Stimulated activated CD4-positive, alpha-beta T cell treated with anti-CD3 and anti-CD28 coated beads, TNF-alpha, amount 100 ng/mL, for 48 hours (primary cell): ENCODE measurements around the gene GH2.
"Not testable (repeated sequence)": the region's sequence is repeated elsewhere in the genome, so short reads cannot be mapped to it uniquely, and the experiment has no call there.

Experiments
- DNase-seq, 3 donors: peaks; one replicate each; pipeline ENCODE4 v3.0.0-alpha.2; 2020; ENCODE audit warnings: low read depth in 3 of 3

GH2 gene

DNA sequence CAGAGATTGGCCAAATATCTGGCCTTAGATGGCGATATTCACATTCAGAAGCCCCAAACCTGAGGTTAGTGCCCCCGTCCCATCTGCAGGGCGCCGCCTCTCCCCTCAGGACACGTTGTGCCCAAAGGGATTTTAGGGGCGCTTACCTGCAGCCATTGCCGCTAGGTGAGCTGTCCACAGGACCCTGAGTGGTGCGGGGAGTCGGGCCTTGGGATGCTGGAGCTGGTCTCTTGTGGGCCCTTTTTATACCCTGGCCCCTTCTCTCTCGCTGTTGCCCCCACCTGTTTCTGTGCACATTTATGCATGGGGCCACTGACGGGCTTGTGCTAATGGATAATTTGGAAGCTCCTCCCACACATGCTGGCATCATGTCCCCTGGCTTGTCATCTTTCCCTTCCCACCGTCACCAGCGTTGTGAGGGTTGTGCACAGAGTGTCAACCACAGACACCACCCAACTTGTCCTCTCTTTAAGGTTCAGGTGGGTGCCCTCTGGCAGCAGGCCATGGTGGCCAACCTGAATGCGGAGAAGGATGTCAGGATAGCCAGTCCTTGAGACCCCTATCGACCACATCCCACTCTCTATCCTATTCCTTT lies 29.4 kb upstream of the GH2 start, which contains the start of gene CSHL1:
TSS of gene CSHL1 (minus strand) at position 218 of the 595 bp plus-strand sequence. CDS start at position 156, 62 bp downstream.
- no peak for DNase-seq

DNA sequence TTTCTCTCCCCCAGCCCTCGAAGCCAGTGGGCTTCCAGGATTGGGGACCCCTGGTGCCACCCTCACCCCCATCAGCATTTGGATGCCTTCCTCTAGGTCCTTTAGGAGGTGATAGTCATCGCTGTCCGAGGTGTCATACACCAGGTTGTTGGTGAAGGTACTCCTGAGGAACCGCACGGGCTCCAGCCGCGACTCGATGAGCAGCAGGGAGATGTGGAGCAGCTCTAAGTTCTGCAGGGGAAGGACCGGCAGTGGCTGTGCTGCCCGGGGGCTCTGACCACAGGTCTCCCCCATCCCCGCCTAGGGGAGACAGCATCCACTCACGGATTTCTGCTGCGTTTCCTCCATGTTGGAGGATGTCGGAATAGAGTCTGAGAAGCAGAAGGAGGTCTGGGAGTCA lies 28.4 kb upstream of the GH2 start:
- no peak for DNase-seq

- not testable (repeated sequence) for DNase-seq
These were observed 27.8 kb upstream of the GH2 start for GRCh38 chr17:63909586-63909985.

DNA sequence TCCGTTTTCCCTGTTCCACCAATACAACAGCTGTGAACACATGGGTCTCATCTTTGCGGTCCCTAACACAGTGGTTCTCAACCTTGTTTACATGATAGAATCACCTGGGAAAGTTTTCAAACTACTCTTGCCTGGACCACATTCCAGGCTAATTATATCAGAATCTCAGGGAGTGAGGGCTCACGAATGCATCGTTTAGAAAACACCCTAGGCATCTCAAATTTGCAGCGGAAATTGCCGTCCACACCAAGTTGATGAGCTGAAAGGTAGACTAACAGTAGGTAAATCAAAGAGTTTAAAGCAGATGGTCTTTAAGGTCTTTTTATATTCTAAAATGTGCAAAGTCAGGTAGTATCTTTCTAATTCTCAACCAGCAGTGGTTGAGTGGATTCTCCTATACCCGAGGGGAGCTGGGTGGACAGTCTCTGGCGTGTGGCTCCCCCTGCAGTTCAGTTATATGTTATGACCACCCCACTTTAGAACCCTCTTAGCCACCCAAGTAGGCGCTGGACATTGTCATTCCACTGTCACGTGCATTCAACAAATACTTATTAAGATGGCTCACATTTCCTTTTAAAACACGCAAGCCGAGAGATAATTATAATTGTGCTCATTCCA lies 25.5 kb upstream of the GH2 start:
- peak in 1 of 3 donors; percentile 28 for DNase-seq

GRCh38 chr17:63904796-63905195 lies 23.1 kb upstream of the GH2 start:
- not testable (repeated sequence) for DNase-seq

- DNase-seq = not testable (repeated sequence)
These were observed 22.1 kb upstream of the GH2 start for GRCh38 chr17:63903787-63904201.

GRCh38 chr17:63901971-63902370 lies 20.2 kb upstream of the GH2 start:
- not testable (repeated sequence) for DNase-seq

DNA sequence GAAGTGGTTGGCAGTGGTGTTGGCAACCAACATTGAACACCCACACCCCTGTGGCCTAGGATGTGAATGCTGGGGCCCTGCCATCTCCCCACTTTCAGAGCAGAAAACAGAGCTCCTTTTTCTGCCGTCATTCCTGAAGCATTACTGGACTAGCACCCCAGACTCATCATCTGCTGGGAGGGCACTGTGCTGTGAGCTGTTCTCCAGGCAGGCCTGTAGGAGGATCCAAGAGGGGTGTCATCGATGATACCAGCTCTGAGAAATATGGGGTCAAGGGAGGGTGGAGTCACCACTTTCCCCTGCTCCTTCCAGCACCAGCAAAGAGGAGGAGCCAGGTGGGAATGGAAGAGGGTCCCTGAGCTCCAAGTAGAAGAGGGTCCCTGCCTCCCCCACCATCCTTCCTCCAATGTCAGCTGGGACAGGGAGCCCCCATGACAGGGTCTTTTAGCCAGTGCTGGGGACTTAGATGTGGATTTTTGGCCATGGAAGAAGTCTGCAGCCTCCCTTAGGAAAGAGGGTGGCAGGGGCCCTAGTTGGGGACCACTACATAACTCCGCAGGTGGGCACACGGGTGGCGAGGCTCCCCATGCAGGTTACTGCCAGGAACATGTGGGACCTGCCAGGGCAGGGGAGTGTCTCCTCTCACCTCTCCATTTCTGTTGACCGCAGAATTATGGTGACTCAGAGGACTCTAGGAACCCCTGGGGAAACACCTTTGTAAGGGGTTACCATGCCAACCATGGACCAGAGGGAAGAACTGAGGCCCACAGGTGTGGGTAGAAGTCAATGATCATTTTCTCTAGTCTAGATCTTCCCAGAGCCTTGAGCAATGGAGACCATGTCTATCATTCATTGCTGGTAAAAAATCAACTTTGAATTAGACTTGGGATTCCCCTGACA lies 17.4 kb upstream of the GH2 start:
- DNase-seq = peak in 2 of 3 donors; percentile 15 to 49

- DNase-seq = not testable (repeated sequence)
These were observed 15.0 kb upstream of the GH2 start, which contains the start of gene CSH1 for GRCh38 chr17:63896524-63897354. Gene CSH1 (minus strand): TSS chr17:63896574. CDS start chr17:63896511, 63 bp downstream.

GRCh38 chr17:63894821-63895220 lies 13.1 kb upstream of the GH2 start:
- DNase-seq = not testable (repeated sequence)

DNA sequence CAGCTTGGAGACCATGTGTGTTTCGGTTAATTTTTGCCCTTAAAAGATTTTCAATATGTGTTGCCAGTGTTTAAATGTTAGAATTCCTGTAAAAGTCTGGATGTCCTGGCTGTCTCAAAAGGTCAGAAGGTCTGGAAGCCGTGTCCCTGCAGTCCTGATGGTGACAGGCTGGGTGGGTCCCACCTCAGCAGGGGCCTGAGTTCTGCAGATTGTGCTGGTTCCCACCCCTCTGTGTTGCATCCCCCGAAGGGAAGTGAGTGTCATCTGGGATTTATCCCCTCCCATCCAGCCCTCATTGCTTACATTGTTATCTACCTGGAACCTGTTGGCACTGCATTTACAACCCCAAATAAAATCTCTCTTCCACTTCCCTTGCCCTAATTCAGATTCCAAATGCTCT lies 12.3 kb upstream of the GH2 start:
- not testable (repeated sequence) for DNase-seq

DNA sequence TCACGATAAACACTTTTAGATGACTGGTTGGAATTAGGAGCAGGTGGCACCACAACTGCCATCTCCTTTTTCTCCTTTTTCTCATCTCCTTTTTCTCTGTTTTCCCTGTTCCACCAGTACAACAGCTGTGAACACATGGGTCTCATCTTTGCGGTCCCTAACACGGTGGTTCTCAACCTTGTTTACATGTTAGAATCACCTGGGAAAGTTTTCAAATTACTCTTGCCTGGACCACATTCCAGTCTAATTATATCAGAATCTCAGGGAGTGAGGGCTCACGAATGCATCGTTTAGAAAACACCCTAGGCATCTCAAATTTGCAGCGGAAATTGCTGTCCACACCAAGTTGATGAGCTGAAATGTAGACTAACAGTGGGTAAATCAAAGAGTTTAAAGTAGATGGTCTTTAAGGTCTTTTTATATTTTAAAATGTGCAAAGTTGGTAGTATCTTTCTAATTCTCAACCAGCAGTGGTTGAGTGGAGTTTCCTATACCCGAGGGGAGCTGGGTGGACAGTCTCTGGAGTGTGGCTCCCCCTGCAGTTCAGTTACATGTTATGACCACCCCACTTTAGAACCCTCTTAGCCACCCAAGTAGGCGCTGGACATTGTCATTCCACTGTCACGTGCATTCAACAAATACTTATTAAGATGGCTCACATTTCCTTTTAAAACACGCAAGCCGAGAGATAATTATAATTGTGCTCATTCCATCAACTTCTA lies 10.7 kb upstream of the GH2 start:
- DNase-seq = not testable (repeated sequence)

- DNase-seq = not testable (repeated sequence)
These were observed 7.5 kb upstream of the GH2 start for GRCh38 chr17:63889026-63889848.

DNA sequence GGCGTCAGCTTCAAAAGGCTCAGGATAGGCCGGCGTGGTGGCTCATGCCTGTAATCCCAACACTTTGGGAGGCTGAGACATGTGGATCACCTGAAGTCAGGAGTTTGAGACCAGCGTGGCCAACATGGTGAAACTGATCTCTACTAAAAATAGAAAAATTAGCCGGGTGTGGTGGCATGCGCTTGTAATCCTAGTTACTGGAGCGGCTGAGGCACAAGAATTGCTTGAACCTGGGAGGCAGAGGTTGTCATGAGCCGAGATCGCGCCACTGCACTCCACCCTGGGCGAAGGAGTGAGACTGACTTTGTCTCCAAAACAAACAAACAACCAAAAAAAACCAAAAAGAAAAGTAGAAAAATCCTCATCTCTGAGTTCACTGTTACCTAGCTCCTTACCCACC lies 3.4 kb upstream of the GH2 start:
- not testable (repeated sequence) for DNase-seq

DNA sequence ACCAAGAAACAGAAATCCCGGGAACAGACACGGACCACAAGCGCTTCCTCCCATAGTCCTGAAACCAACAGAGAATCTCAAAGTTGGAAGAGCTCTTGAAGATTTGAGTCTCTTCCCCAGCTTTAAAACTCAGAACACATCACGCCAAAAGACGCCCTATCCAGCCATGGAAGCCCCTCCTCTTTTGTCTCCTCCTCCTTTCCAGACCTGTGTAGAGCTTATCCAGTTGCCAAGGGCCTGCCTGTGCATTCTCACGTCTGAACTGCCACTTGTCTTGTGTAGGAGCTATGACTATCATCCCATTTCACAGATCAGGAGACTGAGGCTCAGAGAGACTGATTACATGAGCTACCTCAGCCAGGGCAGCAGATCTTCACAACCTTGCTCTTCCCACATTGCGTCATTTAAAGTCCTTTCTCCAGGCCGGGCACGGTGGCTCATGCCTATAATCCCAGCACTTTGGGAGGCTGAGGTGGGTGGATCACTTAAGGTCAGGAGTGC lies 932 bp upstream of the GH2 start:
- DNase-seq = not testable (repeated sequence)

DNA sequence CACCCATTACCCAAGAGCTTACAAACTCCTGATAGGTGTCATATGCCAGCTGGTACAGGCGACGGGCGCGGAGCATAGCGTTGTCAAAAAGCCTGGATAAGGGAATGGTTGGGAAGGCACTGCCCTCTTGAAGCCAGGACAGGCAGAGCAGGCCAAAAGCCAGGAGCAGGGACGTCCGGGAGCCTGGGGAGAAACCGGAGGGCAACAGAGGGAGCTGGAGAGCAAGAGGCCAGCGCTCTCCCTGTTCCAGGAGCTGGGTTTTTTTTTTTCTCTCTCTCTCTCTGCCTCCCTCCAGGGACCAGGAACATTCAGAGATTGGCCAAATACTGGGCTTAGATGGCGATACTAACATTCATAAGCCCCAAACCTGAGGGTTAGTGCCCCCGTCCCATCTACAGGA lies 407 bp downstream of the GH2 start:
- DNase-seq = not testable (repeated sequence)

GRCh38 chr17:63880706-63881105 lies 1.0 kb downstream of the GH2 start:
- no peak for DNase-seq

GRCh38 chr17:63878413-63878812 lies 3.3 kb downstream of the GH2 start:
- DNase-seq = not testable (repeated sequence)

DNA sequence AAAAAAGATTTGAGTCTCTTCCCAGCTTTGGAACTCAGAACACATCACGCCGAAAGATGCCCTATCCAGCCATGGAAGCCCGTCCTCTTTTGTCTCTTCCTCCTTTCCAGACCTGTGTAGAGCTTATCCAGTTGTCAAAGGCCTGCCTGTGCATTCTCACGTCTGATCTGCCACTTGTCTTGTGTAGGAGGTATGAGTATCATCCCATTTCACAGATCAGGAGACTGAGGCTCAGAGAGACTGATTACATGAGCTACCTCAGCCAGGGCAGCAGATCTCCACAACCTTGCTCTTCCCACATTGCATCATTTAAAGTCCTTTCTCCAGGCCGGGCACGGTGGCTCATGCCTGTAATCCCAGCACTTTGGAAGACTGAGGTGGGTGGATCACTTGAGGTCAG lies 7.1 kb downstream of the GH2 start:
- DNase-seq = not testable (repeated sequence)
